Muscle of arm (tissue), 14 donors: Measurements from ENCODE around the gene NNAT. TPM values are rescaled to one million over a fixed set of nuclear protein-coding genes. Genes with fewer than 3 reads are reported as not detected.
"Not testable (repeated sequence)": the region's sequence is repeated elsewhere in the genome, so short reads cannot be mapped to it uniquely, and the experiment has no call there.

Source experiments
- DNase-seq: peaks from one replicate; pipeline ENCODE4 v3.0.0-alpha.2; 2013
- long read RNA-seq, 11 donors: transcript quantifications; one replicate each; lab custom pipeline, GENCODE V29; 2026
- polyA plus RNA-seq, 12 donors: library from polyadenylated mRNA; unstranded; fragments of 120-200 nt; gene quantifications; one replicate each; pipeline ENCODE4 v1.2.1, GENCODE V29; 2013; ENCODE audit not compliant: insufficient read length in 12 of 12

NNAT gene, protein sequence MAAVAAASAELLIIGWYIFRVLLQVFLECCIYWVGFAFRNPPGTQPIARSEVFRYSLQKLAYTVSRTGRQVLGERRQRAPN
- 100 to 1,000 TPM in 11 of 12 donors, not detected in 1; 309 to 932 (median 465) TPM for polyA plus RNA-seq
- long read RNA-seq, donor 1, transcript NNAT-201 (3 exons, 1,297 nt): minor isoform, 15 of 83 reads
- long read RNA-seq, donor 1, transcript NNAT-202 (2 exons, 1,222 nt): major isoform, 65 of 83 reads
- long read RNA-seq, donor 1, partial matches to known transcripts: 0 of 83 reads
- long read RNA-seq, donor 1, other reads (novel, unspliced or antisense): 0 of 83 reads
- long read RNA-seq, donor 2, transcript NNAT-204 (3 exons, 895 nt): minor isoform, 7 of 814 reads
- long read RNA-seq, donor 2, transcript NNAT-201 (3 exons, 1,297 nt): minor isoform, 147 of 814 reads
- long read RNA-seq, donor 2, transcript NNAT-202 (2 exons, 1,222 nt): major isoform, 307 of 814 reads
- long read RNA-seq, donor 2, partial matches to known transcripts: 314 of 814 reads
- long read RNA-seq, donor 2, other reads (novel, unspliced or antisense): 39 of 814 reads
- long read RNA-seq, donor 3, transcript NNAT-202 (2 exons, 1,222 nt): major isoform, 96 of 156 reads
- long read RNA-seq, donor 3, transcript NNAT-201 (3 exons, 1,297 nt): minor isoform, 45 of 156 reads
- long read RNA-seq, donor 3, partial matches to known transcripts: 15 of 156 reads
- long read RNA-seq, donor 3, other reads (novel, unspliced or antisense): 0 of 156 reads
- long read RNA-seq, donor 4, transcript NNAT-202 (2 exons, 1,222 nt): major isoform, 104 of 271 reads
- long read RNA-seq, donor 4, transcript NNAT-201 (3 exons, 1,297 nt): minor isoform, 50 of 271 reads
- long read RNA-seq, donor 4, partial matches to known transcripts: 68 of 271 reads
- long read RNA-seq, donor 4, other reads (novel, unspliced or antisense): 48 of 271 reads
- long read RNA-seq, donor 5, transcript NNAT-201 (3 exons, 1,297 nt): minor isoform, 137 of 1,085 reads
- long read RNA-seq, donor 5, transcript NNAT-204 (3 exons, 895 nt): minor isoform, 5 of 1,085 reads
- long read RNA-seq, donor 5, transcript NNAT-202 (2 exons, 1,222 nt): major isoform, 245 of 1,085 reads
- long read RNA-seq, donor 5, partial matches to known transcripts: 698 of 1,085 reads
- long read RNA-seq, donor 5, other reads (novel, unspliced or antisense): 0 of 1,085 reads
- long read RNA-seq, donor 6, transcript NNAT-201 (3 exons, 1,297 nt): minor isoform, 34 of 194 reads
- long read RNA-seq, donor 6, transcript NNAT-202 (2 exons, 1,222 nt): major isoform, 41 of 194 reads
- long read RNA-seq, donor 6, partial matches to known transcripts: 60 of 194 reads
- long read RNA-seq, donor 6, other reads (novel, unspliced or antisense): 58 of 194 reads
- long read RNA-seq, donor 7, transcript NNAT-201 (3 exons, 1,297 nt): minor isoform, 47 of 263 reads
- long read RNA-seq, donor 7, transcript NNAT-202 (2 exons, 1,222 nt): major isoform, 93 of 263 reads
- long read RNA-seq, donor 7, partial matches to known transcripts: 55 of 263 reads
- long read RNA-seq, donor 7, other reads (novel, unspliced or antisense): 67 of 263 reads
- long read RNA-seq, donor 8, transcript NNAT-202 (2 exons, 1,222 nt): major isoform, 201 of 866 reads
- long read RNA-seq, donor 8, transcript NNAT-201 (3 exons, 1,297 nt): minor isoform, 117 of 866 reads
- long read RNA-seq, donor 8, partial matches to known transcripts: 282 of 866 reads
- long read RNA-seq, donor 8, other reads (novel, unspliced or antisense): 262 of 866 reads
- long read RNA-seq, donor 9, transcript NNAT-202 (2 exons, 1,222 nt): major isoform, 82 of 143 reads
- long read RNA-seq, donor 9, transcript NNAT-201 (3 exons, 1,297 nt): minor isoform, 53 of 143 reads
- long read RNA-seq, donor 9, partial matches to known transcripts: 6 of 143 reads
- long read RNA-seq, donor 9, other reads (novel, unspliced or antisense): 0 of 143 reads
- long read RNA-seq, donor 10, transcript NNAT-202 (2 exons, 1,222 nt): major isoform, 279 of 440 reads
- long read RNA-seq, donor 10, transcript NNAT-201 (3 exons, 1,297 nt): minor isoform, 134 of 440 reads
- long read RNA-seq, donor 10, partial matches to known transcripts: 21 of 440 reads
- long read RNA-seq, donor 10, other reads (novel, unspliced or antisense): 0 of 440 reads
- long read RNA-seq, donor 11, transcript NNAT-202 (2 exons, 1,222 nt): major isoform, 142 of 223 reads
- long read RNA-seq, donor 11, transcript NNAT-201 (3 exons, 1,297 nt): minor isoform, 68 of 223 reads
- long read RNA-seq, donor 11, partial matches to known transcripts: 10 of 223 reads
- long read RNA-seq, donor 11, other reads (novel, unspliced or antisense): 0 of 223 reads

DNA sequence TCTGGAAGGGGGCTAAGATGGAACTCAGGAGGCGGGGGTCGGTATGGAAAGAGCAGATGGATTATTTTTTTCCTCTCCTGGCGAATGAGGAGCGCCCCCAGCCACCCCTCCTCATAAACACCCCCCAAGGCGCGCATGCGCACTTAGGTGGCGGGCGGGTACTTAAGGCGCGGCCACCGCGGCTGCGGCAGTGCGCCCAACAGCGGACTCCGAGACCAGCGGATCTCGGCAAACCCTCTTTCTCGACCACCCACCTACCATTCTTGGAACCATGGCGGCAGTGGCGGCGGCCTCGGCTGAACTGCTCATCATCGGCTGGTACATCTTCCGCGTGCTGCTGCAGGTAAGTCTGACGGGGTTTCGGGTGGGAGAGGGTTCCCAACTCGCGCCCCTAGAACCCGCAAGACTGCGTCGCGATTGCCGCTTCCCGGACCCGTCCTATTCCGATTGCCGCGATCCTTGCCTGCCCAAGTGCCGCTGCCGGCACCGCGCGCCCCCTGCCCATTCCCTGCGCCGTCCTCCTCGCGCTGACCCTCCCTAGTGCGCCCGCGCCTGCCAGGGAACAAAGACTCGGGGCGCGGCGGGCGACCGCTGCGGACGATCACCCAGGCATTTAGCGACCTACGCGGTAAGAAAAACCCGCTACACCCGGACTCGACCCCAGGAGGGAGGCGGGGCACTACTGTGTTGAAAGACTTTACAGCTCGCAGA is at the start of gene NNAT:
TSS of gene NNAT (plus strand) at position 190 of the 711 bp plus-strand sequence. CDS start at position 272, 82 bp downstream.
- no peak for DNase-seq

DNA sequence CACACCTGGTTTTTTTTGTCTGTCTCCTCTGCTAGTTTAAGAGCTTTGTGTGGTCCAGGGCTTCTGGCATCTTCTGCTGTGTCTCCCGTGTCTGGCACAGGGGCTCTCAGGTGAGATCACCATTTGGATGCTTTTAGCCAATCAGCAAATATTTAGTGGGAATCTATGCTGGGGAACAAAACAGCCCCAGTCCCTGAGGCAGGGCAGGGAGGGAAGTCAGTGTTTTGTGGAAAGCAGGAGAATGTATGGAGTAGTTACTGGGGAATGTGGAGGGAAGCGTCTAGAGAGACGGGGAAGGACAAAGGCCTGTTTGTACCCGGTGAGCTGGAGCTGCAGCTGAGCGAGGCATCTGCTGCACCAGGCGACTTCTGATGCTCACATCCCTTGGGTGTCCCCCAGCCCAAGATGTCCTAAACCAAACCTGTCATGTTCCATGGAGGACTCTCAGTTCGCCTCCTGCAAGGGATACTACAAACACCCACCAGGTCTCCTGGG is 49.3 kb upstream of the NNAT start:
- no peak for DNase-seq

DNA sequence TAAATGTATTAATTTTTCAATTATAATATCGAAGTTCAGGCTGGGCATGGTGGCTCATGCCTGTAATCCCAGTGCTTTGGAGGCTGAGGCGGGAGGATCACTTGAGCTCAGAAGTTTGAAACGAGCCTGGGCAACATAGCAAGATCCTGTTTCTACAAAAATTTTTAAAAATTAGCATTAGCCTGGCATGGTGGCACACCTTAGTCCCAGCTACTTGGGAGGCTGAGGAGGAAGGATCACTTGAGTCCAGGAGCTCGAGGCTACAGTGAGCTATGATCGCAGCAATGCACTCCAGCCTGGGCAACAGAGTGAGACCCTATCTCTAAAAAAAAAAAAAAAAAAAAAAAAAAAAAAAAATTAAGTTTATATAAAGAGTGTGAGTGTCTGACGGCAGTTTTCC is 48.6 kb upstream of the NNAT start:
- not testable (repeated sequence) for DNase-seq

DNA sequence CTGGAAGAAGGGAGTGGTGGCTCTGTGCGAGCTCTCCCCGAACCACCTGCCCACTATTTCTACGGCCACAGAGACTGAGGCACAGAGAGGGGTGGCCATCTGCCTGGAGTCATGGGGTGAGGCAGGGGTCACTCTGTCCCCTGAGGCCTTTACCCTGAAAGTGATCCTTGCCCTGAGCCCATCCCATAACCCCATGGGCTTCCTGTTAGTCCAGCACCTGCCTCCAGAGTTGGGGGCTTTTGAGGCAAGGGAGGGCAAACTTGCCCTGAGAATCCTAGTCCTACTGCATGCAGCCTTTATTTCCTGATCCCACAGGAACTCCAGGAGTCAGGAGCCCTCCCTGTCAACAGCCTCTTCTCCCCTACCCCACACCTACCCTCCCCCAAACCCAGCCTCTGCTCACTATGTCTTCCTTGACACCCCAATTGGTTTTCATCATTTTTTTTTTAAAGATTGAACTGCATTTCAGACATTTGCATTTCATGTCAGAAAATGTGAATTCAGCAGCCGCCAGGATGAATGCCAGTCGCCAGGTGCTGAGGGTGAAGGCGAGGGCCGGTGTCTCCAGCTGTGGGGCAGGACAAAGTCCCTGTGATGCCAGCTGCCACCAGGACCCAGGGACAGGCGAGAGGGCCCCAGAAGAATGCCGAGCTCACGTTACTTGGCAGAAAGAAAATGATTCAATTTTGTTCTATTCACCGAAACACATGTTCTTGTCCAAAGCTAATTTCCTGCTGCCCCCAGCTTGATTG is 47.6 kb upstream of the NNAT start:
- DNase-seq: no peak

DNA sequence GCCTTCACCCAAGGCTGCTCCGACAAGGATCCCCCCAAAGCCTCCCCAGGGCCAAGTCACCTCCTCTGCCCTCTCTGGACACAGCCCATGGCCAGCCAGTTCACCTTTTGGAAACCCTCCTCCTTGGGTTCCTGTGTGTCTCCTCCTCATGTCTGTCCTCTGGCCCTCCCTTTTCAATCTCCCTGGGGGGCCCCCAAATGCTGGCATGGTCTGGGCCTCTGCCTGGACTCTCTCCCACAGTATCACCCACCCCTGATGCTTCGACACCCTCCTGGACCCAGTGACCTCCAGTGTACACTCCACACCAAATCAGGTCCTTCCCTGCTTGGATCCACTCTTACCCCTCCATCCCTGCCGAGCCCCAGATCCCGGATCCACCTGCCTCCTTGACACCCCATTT is 46.7 kb upstream of the NNAT start:
- no peak for DNase-seq

DNA sequence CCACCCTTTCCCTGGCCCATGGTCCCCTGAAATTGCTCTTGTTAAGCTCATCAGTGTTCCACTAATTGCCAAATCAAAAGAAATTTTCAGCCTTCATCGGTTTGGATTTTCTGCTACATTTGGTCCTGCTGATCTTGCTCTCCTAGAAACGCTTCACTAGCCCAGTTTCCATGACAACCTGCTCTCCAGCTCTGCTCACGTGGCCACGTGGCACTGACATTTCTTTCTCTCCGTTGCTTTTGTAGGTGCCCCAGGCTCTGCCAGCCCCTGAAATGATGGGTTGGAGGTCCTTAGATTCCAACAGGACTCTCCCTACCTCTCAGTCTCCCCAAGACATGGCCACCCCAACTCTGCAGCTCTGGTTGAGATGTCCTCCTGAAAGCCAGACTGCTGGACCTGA is 45.8 kb upstream of the NNAT start:
- no peak for DNase-seq

DNA sequence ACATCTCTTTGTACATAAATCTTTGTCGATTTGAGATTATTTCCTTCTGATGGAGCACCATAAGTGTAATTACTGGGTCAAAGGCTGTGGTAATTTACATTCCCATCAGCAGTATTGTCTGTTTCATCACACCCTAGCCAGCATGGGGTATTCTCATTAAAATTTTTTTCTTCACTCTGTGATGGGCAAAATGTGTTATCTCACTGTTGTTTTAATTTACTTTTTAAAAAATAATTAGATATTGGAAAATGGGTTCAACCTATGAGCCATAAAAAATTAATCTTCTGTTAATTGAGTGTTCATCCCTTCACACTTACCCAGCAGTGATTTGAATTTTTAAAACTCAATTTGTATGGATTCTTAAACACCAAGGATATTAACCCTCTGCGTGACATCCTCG is 44.0 kb upstream of the NNAT start:
- DNase-seq: no peak

DNA sequence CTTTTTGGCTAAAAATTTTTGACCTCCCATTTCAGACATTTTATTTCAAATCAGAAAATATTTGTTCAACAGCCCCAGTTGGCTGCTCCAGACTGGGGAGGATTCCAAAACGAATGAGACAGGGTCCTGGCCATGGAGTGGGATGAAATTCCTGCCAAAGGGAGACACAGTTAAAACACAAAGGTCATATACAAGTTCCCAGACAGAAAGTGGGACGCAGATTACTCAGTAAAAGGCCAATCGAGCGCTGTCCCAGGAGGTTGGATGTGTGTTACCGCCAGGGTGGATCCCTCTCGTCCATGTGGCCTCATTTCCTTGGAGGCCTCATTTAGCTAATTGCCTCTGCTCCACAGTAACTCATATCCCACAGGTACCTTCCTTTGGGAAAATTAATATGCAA is 41.8 kb upstream of the NNAT start:
- no peak for DNase-seq

DNA sequence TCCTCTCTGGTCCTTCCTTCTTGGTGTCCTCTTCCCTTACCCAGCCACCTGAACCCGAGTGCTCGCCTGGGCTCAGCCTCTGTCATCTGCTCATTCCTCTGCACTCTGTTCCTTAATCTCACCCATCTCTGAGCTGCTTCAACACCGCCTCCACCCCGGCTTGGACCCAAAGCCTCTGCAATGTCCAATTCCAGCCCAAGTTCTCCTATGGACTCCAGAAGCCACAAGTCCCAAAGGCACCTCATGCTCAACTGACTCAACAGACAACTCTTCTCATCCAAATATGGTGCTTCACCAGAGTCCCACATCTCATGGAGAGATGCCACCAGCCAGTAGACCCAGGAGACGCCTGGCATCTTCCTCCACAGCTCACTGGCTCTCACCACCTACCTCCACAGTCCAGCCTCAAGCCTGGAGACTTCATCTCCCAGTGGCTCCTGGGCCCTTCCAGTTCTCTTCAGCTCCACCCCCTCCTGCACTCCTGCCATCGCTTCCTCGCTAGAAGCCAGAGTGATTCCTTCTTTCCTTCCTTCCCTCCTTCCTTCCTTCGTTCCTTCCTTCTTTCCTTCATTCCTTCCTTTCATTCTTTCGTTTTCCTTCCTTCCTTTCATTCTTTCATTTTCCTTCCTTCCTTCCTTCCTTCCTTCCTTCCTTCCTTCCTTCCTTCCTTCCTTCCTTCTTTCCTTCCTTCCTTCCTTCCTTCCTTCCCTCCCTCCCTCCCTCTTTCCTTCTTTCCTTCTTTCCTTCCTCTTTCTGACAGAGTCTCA is 40.9 kb upstream of the NNAT start:
- DNase-seq: no peak

DNA sequence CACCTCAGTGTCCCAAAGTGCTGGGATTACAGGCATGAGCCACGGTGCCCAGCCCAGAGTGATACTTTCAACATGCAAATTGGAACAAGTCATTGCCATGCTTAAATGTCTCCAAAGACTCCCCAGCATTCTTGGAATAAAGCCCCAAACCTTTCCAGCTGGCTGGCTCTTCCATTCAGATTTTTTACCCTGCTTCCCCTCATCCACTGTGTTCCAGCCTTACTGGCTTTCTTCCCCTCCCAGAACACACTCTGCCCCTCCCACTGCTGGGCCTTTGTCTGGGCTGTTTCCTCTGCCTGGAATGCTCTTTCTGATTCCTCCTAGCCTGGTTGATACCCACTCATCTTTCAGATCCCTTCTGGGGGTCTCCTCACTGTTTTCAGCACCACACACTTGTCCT is 40.1 kb upstream of the NNAT start:
- no peak for DNase-seq

DNA sequence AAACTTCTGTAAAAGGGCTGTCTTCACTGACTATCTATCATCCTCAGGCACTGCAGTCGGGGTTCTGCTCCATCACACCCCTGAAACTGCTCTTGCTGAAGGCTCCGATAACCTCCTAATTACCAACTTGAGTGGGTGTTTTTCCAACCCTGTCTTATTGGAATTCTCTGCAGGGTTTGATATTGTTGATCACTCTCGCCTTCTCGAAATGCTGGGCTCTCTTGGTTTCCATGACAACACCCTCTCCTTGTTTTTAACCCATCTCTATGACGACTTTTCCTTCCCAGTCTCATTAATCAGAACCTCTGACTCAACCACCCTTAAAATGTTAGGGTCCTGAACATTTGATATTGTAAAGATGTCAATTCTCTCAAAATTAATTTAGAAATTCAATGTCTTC is 39.4 kb upstream of the NNAT start:
- DNase-seq: no peak

DNA sequence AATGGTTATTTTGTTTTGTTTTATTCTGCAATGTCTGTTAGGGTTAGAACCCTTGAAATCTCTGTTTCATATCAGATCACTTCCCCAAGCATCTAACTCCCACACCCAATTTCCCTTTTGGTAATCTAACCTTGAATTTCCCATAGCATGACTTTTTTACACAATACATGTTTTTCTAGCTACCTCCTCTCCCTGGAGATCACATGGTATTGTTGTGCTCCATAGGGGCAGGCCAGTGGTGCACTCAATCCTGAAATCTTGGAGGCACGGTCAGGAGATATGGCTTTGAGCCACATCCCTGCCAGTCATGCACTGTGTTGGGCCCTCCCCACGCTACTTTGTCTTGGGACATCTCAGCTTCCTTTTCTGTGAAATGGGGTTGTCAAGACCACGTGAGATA is 36.7 kb upstream of the NNAT start:
- DNase-seq: no peak

DNA sequence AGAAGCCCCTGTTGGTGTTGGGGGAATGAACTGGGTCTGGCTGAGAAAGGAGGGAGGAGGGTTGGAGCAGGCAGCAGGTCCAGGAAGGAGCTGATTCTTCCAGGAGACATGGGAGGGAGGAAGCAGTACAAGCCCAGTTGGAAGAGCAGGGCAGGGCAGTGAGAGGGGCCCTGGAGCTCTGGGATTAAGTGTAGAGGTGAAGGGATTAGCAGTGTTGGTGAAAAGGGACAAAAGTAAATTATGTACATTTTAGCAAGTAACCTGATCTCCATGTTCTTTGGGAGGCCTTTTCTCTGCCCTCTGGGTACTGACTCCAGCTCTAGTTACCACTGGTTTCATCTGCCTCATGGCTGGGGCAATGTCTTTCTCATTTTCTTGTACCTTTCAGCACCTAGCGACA is 34.8 kb upstream of the NNAT start:
- not testable (repeated sequence) for DNase-seq

DNA sequence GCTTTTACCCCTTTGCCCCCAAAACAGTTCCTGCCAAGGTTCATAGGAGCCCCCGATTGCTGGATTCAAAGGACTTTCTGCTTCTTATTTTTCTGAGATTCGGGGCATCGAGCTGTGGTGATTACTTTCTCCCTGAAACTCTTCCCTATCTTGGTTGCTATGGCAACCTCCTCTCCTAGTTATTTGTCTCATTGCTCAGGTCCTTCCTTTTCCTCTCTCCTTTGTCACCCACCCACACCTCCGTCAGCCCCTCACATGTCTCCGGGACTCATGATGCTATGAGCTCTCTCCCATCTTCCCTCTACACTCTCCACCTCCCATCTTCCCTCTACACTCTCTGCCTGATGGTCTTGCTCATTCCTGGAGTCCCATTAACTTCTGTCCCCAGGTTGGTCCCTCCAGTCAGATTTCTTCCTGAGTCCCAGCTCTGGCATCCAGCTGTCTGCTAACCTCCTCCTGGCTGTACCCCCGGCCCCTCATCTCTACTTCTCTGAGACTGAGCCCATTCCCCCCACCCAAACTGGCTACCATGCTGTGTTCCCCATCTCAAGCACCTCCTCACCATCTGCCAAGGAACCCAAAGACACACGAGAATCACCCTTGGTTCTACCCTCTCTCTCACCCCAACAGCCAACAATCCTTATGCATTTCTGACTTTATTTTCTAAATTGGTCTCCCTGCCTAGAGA is 30.2 kb upstream of the NNAT start:
- DNase-seq: no peak

DNA sequence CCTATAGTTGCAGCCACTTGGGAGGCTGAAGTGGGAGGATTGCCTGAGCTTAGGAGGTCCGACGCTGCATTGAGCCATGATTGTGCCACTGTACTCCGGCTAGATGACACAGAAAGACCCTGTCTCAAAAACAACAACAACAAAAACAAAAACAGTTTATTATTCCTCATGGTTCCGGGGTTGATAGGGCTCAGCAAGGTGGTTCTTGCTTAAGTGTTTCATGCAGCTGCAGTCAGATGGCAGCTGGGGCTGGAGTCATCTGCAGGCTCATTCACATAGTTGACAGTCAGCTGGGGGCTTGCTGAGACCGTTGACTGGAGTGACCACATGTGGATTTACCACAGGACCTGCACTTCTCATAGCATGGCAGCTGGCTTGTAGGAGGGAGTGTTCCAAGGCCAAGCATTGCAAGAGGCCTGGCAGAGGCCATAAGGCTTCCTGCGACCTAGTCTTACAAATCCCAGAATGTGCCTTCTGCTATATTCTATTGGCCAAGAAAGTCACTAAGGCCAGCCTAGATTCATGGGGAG is 28.9 kb upstream of the NNAT start:
- no peak for DNase-seq

DNA sequence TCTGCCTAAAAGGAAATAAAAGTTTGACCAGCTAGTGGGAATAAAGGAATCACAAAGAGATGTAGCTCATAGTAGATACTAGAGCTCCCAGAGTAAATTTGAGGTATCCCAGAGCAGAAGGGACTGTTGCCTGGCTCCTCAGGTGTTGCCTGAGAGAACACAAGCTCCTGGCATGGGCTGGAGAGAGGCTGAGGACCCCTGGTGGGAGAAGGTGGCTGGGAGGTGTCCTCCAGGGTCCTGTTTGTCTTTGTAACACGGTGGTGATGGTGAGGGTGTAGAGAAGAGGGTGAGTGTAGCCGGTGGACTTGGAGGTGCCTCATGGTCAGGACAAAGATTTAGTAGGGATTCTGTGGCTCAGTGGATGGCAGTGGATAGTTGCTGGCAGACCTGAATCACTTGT is 28.1 kb upstream of the NNAT start:
- DNase-seq: no peak
